IMR-90 (cell line): ENCODE results near the gene ATG9B. TPM values are rescaled to one million over a fixed set of nuclear protein-coding genes. Genes with fewer than 3 reads are reported as not detected.

Experiments used
- ATAC-seq: fragments of 200-7000 bp; cut with Tn5 transposase; 2 replicates; pipeline ENCODE4 v1.9.1; 2020; ENCODE audit warnings: low read depth, mild to moderate bottlenecking, moderate library complexity
- BruUV-seq: library from RNA; stranded (reverse); fragments of 400-500 nt; replicated peaks from 2 replicates; lab custom pipeline; 2021; lab: Mats Ljungman, UMichigan
- CTCF ChIA-PET: fragments of 300-600 bp; formaldehyde crosslinking; extraction: SDS; loops from one replicate; lab custom pipeline; 2021; ENCODE audit warnings: antibody characterized with exemption; lab: Yijun Ruan, JAX
- POLR2A ChIA-PET: fragments of 300-600 bp; sonication (Branson Sonifier 250); formaldehyde crosslinking; loops from one replicate; lab custom pipeline; 2022; ENCODE audit warnings: antibody characterized with exemption; ENCODE audit not compliant: unreplicated experiment; lab: Charles Lee
- DNase-seq: peaks from one replicate; pipeline ENCODE4 v3.0.0; 2013
- H2AFZ ChIP-seq: replicated peaks from 2 replicates; pipeline ENCODE3; 2013; ENCODE audit warnings: low read length, mild to moderate bottlenecking; ENCODE audit not compliant: poor library complexity
- H2AK5ac ChIP-seq: 2 replicates; pipeline ENCODE4 v1.6.1; 2013; ENCODE audit warnings: low read depth, low read length, inconsistent platforms
- H2AK9ac ChIP-seq: replicated peaks from 2 replicates; pipeline ENCODE3; 2013; ENCODE audit warnings: mild to moderate bottlenecking, low read depth, low read length, moderate library complexity; ENCODE audit not compliant: poor library complexity
- H2BK120ac ChIP-seq: 2 replicates; pipeline ENCODE4 v1.6.1; 2013; ENCODE audit warnings: low read depth, low read length, inconsistent platforms
- H2BK15ac ChIP-seq: 3 replicates; pipeline ENCODE4 v1.6.1; 2013; ENCODE audit warnings: low read depth, low read length, inconsistent platforms
- H2BK20ac ChIP-seq: 2 replicates; pipeline ENCODE4 v1.6.1; 2013; ENCODE audit warnings: low read depth, mild to moderate bottlenecking, inconsistent platforms, low read length, moderate library complexity
- H2BK5ac ChIP-seq: 2 replicates; pipeline ENCODE4 v1.6.1; 2013; ENCODE audit warnings: mild to moderate bottlenecking, low read depth, low read length, inconsistent platforms; ENCODE audit not compliant: poor library complexity, severe bottlenecking
- H3K14ac ChIP-seq: replicated peaks from 2 replicates; pipeline ENCODE4 v1.6.1; 2013; ENCODE audit warnings: low read depth, low read length, inconsistent platforms
- H3K18ac ChIP-seq: 2 replicates; pipeline ENCODE4 v1.6.1; 2013; ENCODE audit warnings: low read depth, low read length, control low read depth
- H3K23ac ChIP-seq: 2 replicates; pipeline ENCODE4 v1.6.1; 2013; ENCODE audit warnings: low read depth, low read length, inconsistent platforms
- H3K27ac ChIP-seq: 2 replicates; pipeline ENCODE4 v1.5.1; 2013; ENCODE audit warnings: mild to moderate bottlenecking, control low read depth, low read length; ENCODE audit not compliant: insufficient read depth
- H3K27me3 ChIP-seq: 2 replicates; pipeline ENCODE4 v1.6.1; 2013; ENCODE audit warnings: low read length; ENCODE audit not compliant: control insufficient read depth, insufficient read depth
- H3K36me3 ChIP-seq: 2 replicates; pipeline ENCODE4 v1.6.1; 2013; ENCODE audit warnings: low read length, mixed read lengths; ENCODE audit not compliant: control insufficient read depth, insufficient read depth
- H3K4ac ChIP-seq: 2 replicates; pipeline ENCODE4 v1.6.1; 2013; ENCODE audit warnings: low read depth, low read length, inconsistent platforms
- H3K4me1 ChIP-seq: 2 replicates; pipeline ENCODE4 v1.6.1; 2013; ENCODE audit warnings: low read length, mixed read lengths; ENCODE audit not compliant: control insufficient read depth, insufficient read depth
- H3K4me2 ChIP-seq: 2 replicates; pipeline ENCODE4 v1.6.1; 2013; ENCODE audit warnings: low read depth, mild to moderate bottlenecking, control low read depth, low read length, moderate library complexity
- H3K4me3 ChIP-seq: 2 replicates; pipeline ENCODE4 v1.5.1; 2013; ENCODE audit warnings: low read depth, mild to moderate bottlenecking, control low read depth, low read length, moderate library complexity; ENCODE audit not compliant: insufficient read depth
- H3K56ac ChIP-seq: 2 replicates; pipeline ENCODE4 v1.6.1; 2013; ENCODE audit warnings: low read length, inconsistent platforms; ENCODE audit not compliant: insufficient read depth; ENCODE audit errors: extremely low read depth
- H3K79me1 ChIP-seq, 2 experiments: 2 replicates each; pipeline ENCODE4 v1.6.1; 2013; ENCODE audit warnings: low read length in 2 of 2, inconsistent platforms in 1 of 2, low read depth in 1 of 2
- H3K9ac ChIP-seq: 2 replicates; pipeline ENCODE4 v1.6.1; 2013; ENCODE audit warnings: low read depth, low read length, control low read depth
- H3K9me1 ChIP-seq: 2 replicates; pipeline ENCODE4 v1.6.1; 2013; ENCODE audit warnings: low read length, inconsistent platforms; ENCODE audit not compliant: insufficient read depth
- H3K9me3 ChIP-seq: 2 replicates; pipeline ENCODE4 v1.6.1; 2013; ENCODE audit warnings: low read length; ENCODE audit not compliant: control insufficient read depth, insufficient read depth
- H4K20me1 ChIP-seq: 2 replicates; pipeline ENCODE4 v1.6.1; 2013; ENCODE audit warnings: low read length, inconsistent platforms; ENCODE audit not compliant: insufficient read depth
- H4K5ac ChIP-seq: 2 replicates; pipeline ENCODE4 v1.6.1; 2013; ENCODE audit warnings: mild to moderate bottlenecking, low read depth, low read length, control low read depth
- H4K8ac ChIP-seq, 2 experiments: 2 replicates each; pipeline ENCODE4 v1.6.1; 2013; ENCODE audit warnings: low read depth in 2 of 2, low read length in 2 of 2, control low read depth in 1 of 2, inconsistent platforms in 1 of 2
- H4K91ac ChIP-seq: 2 replicates; pipeline ENCODE4 v1.6.1; 2013; ENCODE audit warnings: low read depth, low read length, inconsistent platforms; ENCODE audit not compliant: insufficient read depth
- CEBPB ChIP-seq: IDR thresholded peaks from 2 replicates; pipeline ENCODE4 v1.6.1; 2012; ENCODE audit warnings: low read depth, low read length, improper control_type of control experiment
- CTCF ChIP-seq: conservative IDR thresholded peaks from 2 replicates; pipeline ENCODE4 v1.5.1; 2012; ENCODE audit warnings: mild to moderate bottlenecking, low read depth, low read length, improper control_type of control experiment
- MAFK ChIP-seq: IDR thresholded peaks from 2 replicates; pipeline ENCODE4 v1.6.1; 2012; ENCODE audit warnings: low read depth, low read length, improper control_type of control experiment
- MAZ ChIP-seq: IDR thresholded peaks from 2 replicates; pipeline ENCODE4 v1.6.1; 2012; ENCODE audit warnings: low read depth, mild to moderate bottlenecking, low read length, improper control_type of control experiment, moderate library complexity, borderline replicate concordance
- NFE2L2 ChIP-seq: fragments of 150-350 bp; IDR thresholded peaks from 2 replicates; pipeline ENCODE4 v1.6.1; 2016; ENCODE audit warnings: low read depth, mild to moderate bottlenecking, low read length
- RAD21 ChIP-seq: IDR thresholded peaks from 2 replicates; pipeline ENCODE4 v1.6.1; 2012; ENCODE audit warnings: low read length, improper control_type of control experiment
- RFX5 ChIP-seq: IDR thresholded peaks from 2 replicates; pipeline ENCODE4 v1.8.0; 2012; ENCODE audit warnings: low read depth, mild to moderate bottlenecking, low read length, moderate library complexity
- SMC3 ChIP-seq: fragments of 150-350 bp; IDR thresholded peaks from 2 replicates; pipeline ENCODE4 v1.6.1; 2016; ENCODE audit warnings: low read depth, mild to moderate bottlenecking, antibody characterized with exemption, low read length, moderate library complexity
- USF2 ChIP-seq: fragments of 150-350 bp; IDR thresholded peaks from 2 replicates; pipeline ENCODE4 v1.6.1; 2017; ENCODE audit warnings: mild to moderate bottlenecking, antibody characterized with exemption, low read length, low read depth
- WGBS, 2 experiments: methylation state at CpG; one replicate each; pipeline versions ENCODE4 v1.1.5 to v1.1.7; 2013; ENCODE audit warnings: missing lambda C conversion rate in 2 of 2; ENCODE audit not compliant: insufficient read length in 1 of 2; ENCODE audit errors: extremely low coverage in 2 of 2; 5-methylcytosine and 5-hydroxymethylcytosine counted together
- dilution Hi-C: fragments of 300-500 bp; cut with HindIII; formaldehyde crosslinking; loops from one replicate; pipeline ENCODE4 v1.14.3; 2018; ENCODE audit warnings: low sequenced_read_pairs; ENCODE audit not compliant: unreplicated experiment
- in situ Hi-C: fragments of 300-500 bp; cut with MboI; formaldehyde crosslinking; loops from 3 replicates; pipeline ENCODE4 v1.14.3; 2019; ENCODE audit warnings: low sequenced_read_pairs, inconsistent platforms, mixed read lengths
- intact Hi-C: fragments of 100-400 bp; cut with micrococcal nuclease; formaldehyde crosslinking; loops from 2 replicates; pipeline ENCODE4 v1.10.0; 2022
- polyA plus RNA-seq, 3 experiments: library from polyadenylated mRNA; depleted of rRNA; stranded (reverse); fragments of >200 nt; gene quantifications; 2 replicates each; pipeline ENCODE4 v1.2.3, GENCODE V29; 2012; ENCODE audit warnings: low replicate concordance in 1 of 3
- total RNA-seq: library from RNA; depleted of rRNA; stranded (reverse); fragments of >200 nt; gene quantifications from 2 replicates; pipeline ENCODE4 v1.2.3, GENCODE V29; 2012
- TF ChIP-seq, protein P1 (sequence below): fragments of 150-350 bp; IDR thresholded peaks from 2 replicates; pipeline ENCODE4 v1.6.1; 2016; ENCODE audit warnings: low read depth, mild to moderate bottlenecking, low read length, moderate library complexity, borderline replicate concordance

ATG9B gene
- total and polyA plus RNA-seq, 2 of the 4 experiments (the other 2 are of a cell fraction) = 0.18 to 0.91 TPM

GRCh38 chr7:150970424-150970823 is 53.9 kb downstream of the ATG9B start:
- Histone ChIP-seq H2BK5ac (no peak overlapping the region), H3K4me3 (no peak overlapping the region), H2BK15ac (no peak overlapping the region), H3K36me3 (no peaks in the 10 kb centered on the region; the same call in 1 of the 2 replicates), H4K5ac (no peak overlapping the region), H2AK5ac (no peak overlapping the region), H4K8ac (no peak overlapping the region), H3K23ac (no peak overlapping the region), H3K9me1 (no peaks in the 10 kb centered on the region), H2BK20ac (no peak overlapping the region), H3K27me3 (peaks cover 30% of the 10 kb centered on the region), H3K18ac (no peak overlapping the region), H3K4ac (no peak overlapping the region), H3K4me1 (peaks cover 18% of the 10 kb centered on the region; the same call in 1 of the 2 replicates), H3K14ac (no peak overlapping the region), H3K4me2 (no peak overlapping the region), H3K27ac (no peak overlapping the region), H2AFZ (no peak overlapping the region), H4K91ac (no peak overlapping the region), H3K79me1 (no peaks in the 10 kb centered on the region), H3K9me3 (no peaks in the 10 kb centered on the region), H3K56ac (no peak overlapping the region), H3K9ac (no peak overlapping the region), H4K20me1 (no peaks in the 10 kb centered on the region; the same call in 1 of the 2 replicates), H2AK9ac (no peak overlapping the region), H2BK120ac (no peak overlapping the region)
- in situ Hi-C loops = no loop called here
- BruUV-seq = no TSS peak
- intact Hi-C loops = no loop called here
- ChIA-PET POLR2A (no interaction called here), CTCF (interaction anchor here (1.2 kb wide), 1 partner anchor 18 kb away, joined by 4 read pairs; no protein-coding TSS in a partner anchor)
- ATAC-seq = no peak
- dilution Hi-C loops = no loop called here
- TF ChIP-seq USF2 (no peak), MAFK (no peak), NFE2L2 (no peak), SMC3 (no peak), MAZ (no peak), RAD21 (no peak), CEBPB (no peak), RFX5 (no peak), CTCF (no peak)
- TF ChIP-seq, protein P1, sequence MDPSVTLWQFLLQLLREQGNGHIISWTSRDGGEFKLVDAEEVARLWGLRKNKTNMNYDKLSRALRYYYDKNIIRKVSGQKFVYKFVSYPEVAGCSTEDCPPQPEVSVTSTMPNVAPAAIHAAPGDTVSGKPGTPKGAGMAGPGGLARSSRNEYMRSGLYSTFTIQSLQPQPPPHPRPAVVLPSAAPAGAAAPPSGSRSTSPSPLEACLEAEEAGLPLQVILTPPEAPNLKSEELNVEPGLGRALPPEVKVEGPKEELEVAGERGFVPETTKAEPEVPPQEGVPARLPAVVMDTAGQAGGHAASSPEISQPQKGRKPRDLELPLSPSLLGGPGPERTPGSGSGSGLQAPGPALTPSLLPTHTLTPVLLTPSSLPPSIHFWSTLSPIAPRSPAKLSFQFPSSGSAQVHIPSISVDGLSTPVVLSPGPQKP = no peak
- DNase-seq = no peak
- WGBS, 2 experiments = 64% methylated on average over 5 of the region's 11 CpGs; no CpG with 5 or more reads in 1 of the 2 experiments
